NCI-H2029 treated with DMSO at 0.1 percent for 48 hours (cell line): ENCODE measurements around the gene GPR119.
"Not testable (repeated sequence)": the region's sequence is repeated elsewhere in the genome, so short reads cannot be mapped to it uniquely, and the experiment has no call there.

Source experiments
- DNase-seq: peaks from one replicate; lab custom pipeline; 2025; lab: John Stamatoyannopoulos, UW

GPR119 gene

GRCh38 chrX:130385520-130385919 is at the start of gene GPR119:
GPR119 (minus strand) TSS chrX:130385674; CDS start chrX:130385447, 227 bp downstream.
- no peak for DNase-seq

DNA sequence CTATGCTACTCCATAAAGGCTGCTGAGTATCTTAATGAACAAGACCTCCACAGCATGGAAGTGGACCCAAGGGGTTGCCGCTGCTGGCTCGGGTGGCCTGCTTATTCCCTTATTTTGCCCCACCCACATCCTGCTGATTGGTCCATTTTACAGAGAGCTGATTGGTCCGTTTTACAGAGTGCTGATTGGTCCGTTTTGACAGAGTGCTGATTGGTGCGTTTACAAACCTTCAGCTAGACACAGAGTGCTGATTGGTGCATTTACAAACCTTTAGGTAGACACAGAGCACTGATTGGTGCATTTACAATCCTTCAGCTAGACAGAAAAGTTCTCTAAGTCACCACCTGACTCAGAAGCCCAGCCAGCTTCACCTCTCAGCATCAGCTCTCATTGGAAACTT is 43.8 kb upstream of the GPR119 start:
- DNase-seq, result not testable (repeated sequence)

- DNase-seq, result no peak
These were observed 41.1 kb upstream of the GPR119 start for GRCh38 chrX:130426531-130426930.

- no peak for DNase-seq
These were observed 33.8 kb upstream of the GPR119 start for GRCh38 chrX:130419263-130419662.

GRCh38 chrX:130418740-130419139 is 33.3 kb upstream of the GPR119 start:
- DNase-seq, result no peak

DNA sequence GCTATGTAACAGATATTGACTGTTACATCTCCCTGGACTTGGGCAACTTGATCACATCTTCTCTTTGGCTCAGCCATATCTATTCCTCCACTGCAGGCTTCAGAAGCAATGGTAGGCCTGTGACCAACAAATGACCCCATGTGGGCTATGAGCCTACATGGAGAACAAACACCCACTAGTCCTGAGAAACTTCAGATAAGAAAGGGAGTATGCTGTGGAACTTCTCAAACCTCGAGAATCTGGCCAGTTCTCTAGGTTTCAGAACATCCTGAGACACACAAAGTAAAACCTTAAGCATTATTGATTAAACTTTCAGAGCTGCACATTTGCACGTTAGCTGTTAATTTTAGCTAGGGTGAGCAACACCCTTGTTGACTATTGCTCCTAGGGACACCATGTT is 32.6 kb upstream of the GPR119 start:
- DNase-seq, result no peak

DNA sequence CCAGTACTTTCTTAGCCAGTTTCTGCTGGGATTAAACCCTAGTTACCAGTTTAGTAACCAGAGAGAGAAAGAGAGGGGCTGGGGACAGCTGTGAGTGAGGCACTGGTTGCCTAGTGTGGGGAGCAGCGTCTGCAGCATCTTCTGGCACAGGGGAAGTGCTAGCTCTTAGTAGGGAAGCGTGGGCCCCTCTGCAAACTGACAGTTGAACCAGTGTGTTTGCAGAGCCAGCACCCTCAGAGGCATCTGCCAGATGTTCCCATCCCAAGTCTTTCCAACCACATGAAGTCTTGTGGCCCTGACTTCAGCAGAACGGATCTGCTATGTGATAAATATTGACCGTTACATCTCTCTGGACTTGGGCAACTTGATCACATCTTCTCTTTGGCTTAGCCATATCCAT is 31.3 kb upstream of the GPR119 start:
- DNase-seq, result no peak

- no peak for DNase-seq
These were observed 29.7 kb upstream of the GPR119 start for GRCh38 chrX:130415201-130415600.

DNA sequence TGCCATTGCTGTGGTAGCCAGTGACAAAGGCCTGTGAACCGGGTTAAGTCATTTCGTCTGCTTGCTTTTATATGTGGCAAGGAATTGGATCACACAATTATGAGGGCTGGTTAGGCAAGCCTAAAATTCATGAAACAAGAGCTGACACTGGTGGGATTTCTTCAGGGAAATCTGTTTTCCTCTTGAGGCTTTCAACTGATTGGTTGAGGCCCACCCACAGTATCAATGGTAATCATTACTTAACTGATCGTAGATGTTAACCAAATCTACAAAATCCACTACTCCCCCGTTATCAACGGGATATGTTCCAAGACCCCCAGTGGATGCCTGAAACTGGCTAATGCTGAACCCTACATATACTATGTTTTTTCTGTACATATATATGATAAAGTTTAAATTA is 29.3 kb upstream of the GPR119 start:
- no peak for DNase-seq

DNA sequence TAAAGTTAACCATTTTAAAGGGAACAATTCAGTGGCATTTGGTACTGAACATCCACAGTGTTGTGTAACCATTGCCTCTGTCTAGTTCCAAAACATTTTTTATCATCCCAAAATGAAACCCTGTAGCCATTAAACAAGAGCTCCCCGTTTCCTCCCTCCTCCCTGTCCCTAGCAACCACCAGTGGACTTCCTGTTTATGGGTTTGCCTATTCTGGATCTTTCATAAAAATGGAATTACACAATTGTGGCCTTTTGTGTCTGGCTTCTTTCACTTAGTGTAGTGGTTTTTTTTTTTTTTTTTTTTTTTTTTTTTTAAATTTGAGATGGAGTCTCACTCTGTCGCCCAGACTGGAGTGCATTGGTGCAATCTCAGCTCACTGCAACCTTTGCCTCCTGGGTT is 27.9 kb upstream of the GPR119 start:
- DNase-seq, result no peak

- DNase-seq, result no peak
These were observed 16.8 kb upstream of the GPR119 start for GRCh38 chrX:130402208-130402684.

GRCh38 chrX:130401415-130402207 is 16.1 kb upstream of the GPR119 start, which contains the start of gene RBMX2:
RBMX2 (plus strand) TSS chrX:130401987; CDS start chrX:130402033, 46 bp downstream.
- peak; percentile 33 for DNase-seq

- no peak for DNase-seq
These were observed 9.9 kb upstream of the GPR119 start for GRCh38 chrX:130395341-130395740.

- no peak for DNase-seq
These were observed 8.1 kb upstream of the GPR119 start for GRCh38 chrX:130393451-130394074.

- DNase-seq, result no peak
These were observed 934 bp upstream of the GPR119 start for GRCh38 chrX:130386408-130386808.

DNA sequence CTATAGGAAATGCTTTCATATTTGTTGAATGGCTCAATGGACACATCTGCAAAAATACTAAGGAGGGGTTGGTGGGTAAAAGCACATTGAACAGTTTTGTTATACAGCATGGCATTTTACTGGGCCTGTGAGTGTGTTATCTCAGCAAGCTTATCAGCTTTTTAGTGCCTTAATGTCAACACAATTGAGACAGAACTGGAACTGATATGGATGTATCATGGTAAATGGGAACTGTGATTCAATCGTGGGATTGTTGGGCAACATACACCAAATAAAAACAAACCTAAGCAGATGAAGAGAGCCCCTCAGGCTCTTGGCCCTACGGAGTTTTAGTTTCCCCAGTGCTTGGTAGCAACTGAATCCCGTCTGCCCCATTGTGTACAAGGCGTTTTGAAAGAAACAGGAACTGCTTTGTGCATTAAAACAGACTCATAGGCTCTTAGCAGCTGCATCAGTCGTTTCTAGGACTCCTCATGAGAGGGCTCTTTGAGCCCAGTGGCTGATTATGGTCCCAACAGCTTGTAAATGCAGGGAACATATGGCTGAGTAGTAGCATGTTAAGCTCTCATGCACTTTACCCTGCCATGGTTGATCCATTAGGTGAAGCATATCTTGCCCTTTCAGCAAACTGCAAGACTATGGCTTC is 7.3 kb downstream of the GPR119 start:
- no peak for DNase-seq

DNA sequence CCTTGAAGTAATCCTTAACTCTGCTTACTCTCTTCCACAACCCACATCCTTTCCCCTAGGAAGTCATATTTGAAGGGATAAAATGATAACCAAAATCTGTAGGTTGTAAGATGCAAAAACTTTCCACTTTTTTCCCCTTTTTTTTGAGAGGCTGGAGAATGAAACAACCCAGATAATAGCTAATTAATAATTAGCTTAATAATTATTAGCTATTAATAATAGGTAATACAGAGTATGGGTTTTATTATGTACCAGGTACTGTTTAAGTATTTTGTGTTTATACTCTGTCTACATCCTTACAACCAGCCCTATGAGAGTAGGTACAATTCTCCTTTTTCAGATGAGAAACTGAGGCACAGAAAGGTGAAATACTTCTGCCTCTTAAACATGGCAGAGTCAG is 9.4 kb downstream of the GPR119 start:
- no peak for DNase-seq

DNA sequence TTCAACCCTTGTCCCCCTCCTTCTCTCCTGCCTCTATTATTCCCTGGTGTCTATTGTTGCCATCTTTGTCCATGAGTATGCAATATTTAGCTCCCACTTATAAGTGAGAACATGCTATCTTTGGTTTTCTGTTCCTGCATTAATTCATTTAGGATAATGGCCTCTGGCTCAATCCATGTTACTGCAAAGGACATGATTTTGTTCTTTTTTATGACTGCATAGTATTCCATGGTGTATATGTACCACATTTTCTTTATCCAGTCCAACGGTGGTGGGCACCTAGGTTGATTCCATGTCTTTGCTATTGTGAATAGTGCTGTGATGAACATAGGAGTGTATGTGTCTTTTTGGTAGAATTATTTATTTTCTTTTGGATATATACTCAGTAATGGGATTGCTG is 33.4 kb downstream of the GPR119 start:
- not testable (repeated sequence) for DNase-seq

- DNase-seq, result no peak
These were observed 33.9 kb downstream of the GPR119 start for GRCh38 chrX:130351567-130351966.

GRCh38 chrX:130347321-130347720 is 38.2 kb downstream of the GPR119 start:
- no peak for DNase-seq

- DNase-seq, result no peak
These were observed 42.1 kb downstream of the GPR119 start for GRCh38 chrX:130343411-130343810.

DNA sequence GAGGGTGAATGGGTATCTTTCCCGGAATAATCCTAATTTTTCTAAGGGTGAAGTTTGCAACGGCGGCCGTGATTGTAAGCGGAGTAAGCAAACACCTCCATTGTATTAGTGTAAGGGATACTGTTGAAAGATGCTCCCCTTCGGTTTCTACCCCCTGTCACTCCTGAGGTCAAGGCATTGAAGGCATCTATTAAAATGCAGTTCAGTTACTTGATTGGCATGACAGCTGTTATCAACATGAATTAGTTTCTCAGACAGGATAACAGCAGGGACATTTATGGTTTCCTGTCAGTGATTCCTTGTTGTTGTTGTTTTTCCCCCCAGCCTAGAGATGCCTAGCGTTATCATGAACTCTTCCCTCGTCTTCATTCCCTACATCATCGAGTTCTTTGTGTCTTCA is 45.2 kb downstream of the GPR119 start:
- DNase-seq, result no peak
